Astrocyte of the cerebellum (primary cell): Measurements from ENCODE around the gene WDR46.
"Not testable (repeated sequence)": the region's sequence is repeated elsewhere in the genome, so short reads cannot be mapped to it uniquely, and the experiment has no call there.

Experiments
- DNase-seq: peaks from one replicate; pipeline ENCODE4 v3.0.0-alpha.2; 2011; ENCODE audit warnings: low read depth
- H3K4me3 ChIP-seq: 2 replicates; pipeline ENCODE4 v1.5.1; 2011; ENCODE audit warnings: mild to moderate bottlenecking, low read depth, low read length, moderate library complexity
- CTCF ChIP-seq: IDR thresholded peaks from 2 replicates; pipeline ENCODE4 v1.5.1; 2012; ENCODE audit warnings: low read length, low read depth, moderate library complexity, mild to moderate bottlenecking; ENCODE audit errors: missing control alignments
- in situ Hi-C: cut with HindIII; loops from 2 replicates; pipeline ENCODE4 v1.10.0; 2017; ENCODE audit warnings: low sequenced_read_pairs

The WDR46 gene

DNA sequence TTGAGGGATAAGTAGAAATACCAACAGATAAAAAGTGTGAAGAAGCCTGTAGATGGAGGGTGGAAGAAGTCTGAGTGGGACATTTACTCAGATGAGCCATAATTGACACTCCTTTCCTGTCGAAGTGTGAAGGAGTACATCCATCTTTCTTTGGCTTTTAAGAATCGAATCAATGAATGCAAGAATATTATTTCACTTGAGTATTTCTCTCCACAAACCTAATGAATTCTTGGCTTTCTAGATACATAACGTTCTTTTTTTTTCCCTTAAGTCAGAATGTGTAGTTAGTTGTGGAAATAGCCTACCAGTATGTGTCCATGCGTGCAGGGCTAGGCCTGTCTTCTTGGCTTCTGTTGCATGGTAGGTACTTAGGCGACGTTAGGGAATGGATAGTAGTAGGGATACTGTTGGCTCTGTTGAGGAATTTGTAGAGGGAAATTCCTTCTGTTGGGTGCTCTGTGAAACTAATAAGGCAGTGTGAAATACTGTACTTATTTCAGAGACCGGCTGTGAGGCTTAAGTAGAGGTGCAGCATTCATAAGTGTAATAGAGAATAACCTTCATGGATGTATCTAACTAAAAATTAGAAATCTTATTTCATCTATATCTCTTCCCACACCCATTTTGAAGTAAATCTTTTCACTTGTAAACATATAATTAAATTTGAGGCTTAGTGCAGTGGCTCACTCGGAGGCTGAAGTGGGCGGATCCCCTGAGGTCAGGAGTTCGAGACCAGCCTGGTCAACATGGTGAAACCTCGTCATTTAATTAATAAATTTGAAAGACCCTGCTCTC, 15.7 kb downstream of the WDR46 start:
- no peak for DNase-seq
- peak overlapping the region; percentile 95 for H3K4me3 ChIP-seq

GRCh38 chr6:33272275-33273128, 16.5 kb downstream of the WDR46 start:
- in situ Hi-C loops = no loop called here
- TF ChIP-seq CTCF = no peak
- H3K4me3 ChIP-seq = peak overlapping the region; percentile 95

More for the DNA sequence above, 15.7 kb downstream of the WDR46 start:
- in situ Hi-C loops = no loop called here
- TF ChIP-seq CTCF = no peak

DNA sequence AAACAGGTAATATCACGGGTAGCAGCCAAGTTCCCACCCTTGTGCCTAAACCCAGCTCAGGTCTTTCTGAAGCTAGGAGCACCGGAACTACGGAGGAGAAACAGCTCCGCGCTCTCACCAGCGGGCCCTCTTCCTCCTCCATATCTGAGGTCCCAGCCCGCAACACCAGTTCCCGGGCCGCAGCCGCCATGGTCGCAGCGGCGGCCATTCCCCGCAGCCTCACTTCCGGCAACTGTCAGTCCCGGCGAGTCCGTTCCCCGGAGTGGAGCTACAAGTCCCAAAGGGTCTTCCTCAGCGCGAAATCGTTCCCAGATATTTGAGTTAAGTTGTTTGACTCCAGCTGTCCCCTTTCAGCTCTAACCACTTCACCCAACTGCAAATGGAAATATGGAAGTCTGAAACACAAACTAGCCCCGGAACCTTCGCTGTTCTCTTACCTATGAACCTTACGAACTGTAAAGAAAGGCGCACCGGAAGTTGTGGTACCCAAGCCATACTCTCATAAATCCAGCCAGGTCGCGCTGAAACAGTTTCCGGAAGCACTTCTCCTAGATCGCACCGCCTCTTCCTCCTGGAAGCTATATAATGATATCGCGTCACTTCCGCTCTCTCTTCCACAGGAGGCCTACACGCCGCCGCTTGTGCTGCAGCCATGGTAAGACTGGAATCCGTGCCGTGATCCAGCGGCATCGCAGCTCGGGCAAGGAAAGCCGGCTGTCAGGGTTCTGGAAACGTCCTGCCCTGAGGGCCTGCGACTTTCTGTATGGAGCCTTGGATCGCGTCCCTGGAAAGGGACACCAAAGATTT, 17.4 kb downstream of the WDR46 start, which contains the start of the genes RPS18 and VPS52:
RPS18 (plus strand) TSS at position 608 of the 807 bp plus-strand sequence; CDS start at position 653, 45 bp downstream.
VPS52 (minus strand) TSS at position 409 of the 807 bp plus-strand sequence; CDS start at position 208, 201 bp downstream.
- TF ChIP-seq CTCF = no peak
- in situ Hi-C loops = no loop called here
- peak; percentile 99 for DNase-seq
- peak within 1 kb of the TSS; percentile 95 for H3K4me3 ChIP-seq

More at GRCh38 chr6:33272275-33273128, 16.5 kb downstream of the WDR46 start:
- DNase-seq = no peak

GRCh38 chr6:33271117-33271467, 17.9 kb downstream of the WDR46 start:
- DNase-seq = no peak
- TF ChIP-seq CTCF = peak; percentile 10
- in situ Hi-C loops = no loop called here
- peak overlapping the region; percentile 95 for H3K4me3 ChIP-seq

- in situ Hi-C loops = no loop called here
- H3K4me3 ChIP-seq = no peak overlapping the region
- TF ChIP-seq CTCF = no peak
- no peak for DNase-seq
Observed at GRCh38 chr6:33264015-33264414, 25.0 kb downstream of the WDR46 start.

DNA sequence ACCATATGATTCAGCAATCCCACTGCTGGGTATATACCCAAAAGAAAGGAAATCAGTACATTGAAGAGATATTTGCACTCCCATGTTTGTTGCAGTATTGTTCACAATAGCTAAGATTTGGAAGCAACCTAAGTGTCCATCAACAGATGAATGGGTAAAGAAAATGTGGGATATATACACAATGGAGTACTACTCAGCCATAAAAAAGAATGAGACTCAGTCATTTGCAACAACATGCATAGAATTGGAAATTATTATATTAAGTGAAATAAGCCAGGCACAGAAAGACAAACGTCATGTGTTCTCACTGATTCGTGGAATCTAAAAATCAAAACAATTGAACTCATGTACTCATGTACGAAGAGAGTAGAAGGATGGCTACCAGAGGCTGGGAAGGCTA, 26.5 kb downstream of the WDR46 start:
- in situ Hi-C loops, DNase-seq, H3K4me3 ChIP-seq: not testable (repeated sequence)
